SIG-M5 treated with dmso at 0.1 percent for 504 hours (cell line): Measurements from ENCODE around the gene FUT2.
"Not testable (repeated sequence)": the region's sequence is repeated elsewhere in the genome, so short reads cannot be mapped to it uniquely, and the experiment has no call there.

ENCODE experiments used
- DNase-seq: peaks from one replicate; lab custom pipeline; 2025; ENCODE audit not compliant: unreplicated experiment; lab: John Stamatoyannopoulos, UW

The FUT2 gene

GRCh38 chr19:48698046-48698445 lies 2.3 kb downstream of the FUT2 start:
- no peak for DNase-seq

GRCh38 chr19:48702701-48703100 lies 6.9 kb downstream of the FUT2 start:
- DNase-seq, result no peak

GRCh38 chr19:48703316-48703715 lies 7.5 kb downstream of the FUT2 start:
- no peak for DNase-seq

GRCh38 chr19:48705431-48705830 lies 9.7 kb downstream of the FUT2 start:
- DNase-seq, result no peak

- no peak for DNase-seq
Observed at GRCh38 chr19:48708471-48708870, 12.7 kb downstream of the FUT2 start.

GRCh38 chr19:48711106-48711662 lies 15.4 kb downstream of the FUT2 start:
- no peak for DNase-seq

GRCh38 chr19:48713041-48713863 lies 17.5 kb downstream of the FUT2 start:
- DNase-seq, result peak; percentile 38

GRCh38 chr19:48713864-48714755 lies 18.3 kb downstream of the FUT2 start:
- DNase-seq, result peak; percentile 99

GRCh38 chr19:48714759-48715675 lies 19.2 kb downstream of the FUT2 start:
- DNase-seq, result no peak

- no peak for DNase-seq
Observed at GRCh38 chr19:48715681-48716171, 20.0 kb downstream of the FUT2 start.

GRCh38 chr19:48716562-48717291 lies 21.0 kb downstream of the FUT2 start:
- DNase-seq, result no peak

GRCh38 chr19:48718106-48718505 lies 22.3 kb downstream of the FUT2 start:
- not testable (repeated sequence) for DNase-seq

- no peak for DNase-seq
Observed at GRCh38 chr19:48718711-48719231, 23.0 kb downstream of the FUT2 start.

GRCh38 chr19:48719263-48720171 lies 23.7 kb downstream of the FUT2 start, which contains the start of gene MAMSTR:
Gene MAMSTR, minus strand, starts transcription at chr19:48719725. Its CDS starts 694 bp downstream, at chr19:48719031.
- DNase-seq, result no peak

- no peak for DNase-seq
Observed at GRCh38 chr19:48720251-48720612, 24.5 kb downstream of the FUT2 start.

- peak; percentile 95 for DNase-seq
Observed at GRCh38 chr19:48720613-48721296, 25.0 kb downstream of the FUT2 start.

GRCh38 chr19:48722196-48722708 lies 26.5 kb downstream of the FUT2 start:
- DNase-seq, result no peak
